Left lung (tissue), 10 donors: ENCODE results near the gene CMC1. TPM values are rescaled to one million over a fixed set of nuclear protein-coding genes. Genes with fewer than 3 reads are reported as not detected.

ENCODE experiments used
- ATAC-seq: fragments of 200-7000 bp; cut with Tn5 transposase; one replicate; pipeline ENCODE4 v1.9.1; 2020; ENCODE audit warnings: moderate library complexity
- DNase-seq, 4 donors: peaks; one replicate each; pipeline ENCODE4 v3.0.0-alpha.2; 2013 to 2020
- H3K27ac ChIP-seq, 2 donors: fragments of 200-600 bp; sonication (generic) in 1 of 2; one replicate each; pipeline versions ENCODE4 v1.5.0 to v1.8.0; 2020 to 2021
- H3K27me3 ChIP-seq, 2 donors: fragments of 200-600 bp; sonication (generic) in 1 of 2; one replicate each; pipeline versions ENCODE4 v1.5.0 to v1.8.0; 2020 to 2021
- H3K36me3 ChIP-seq, 2 donors: fragments of 200-600 bp; sonication (generic) in 1 of 2; one replicate each; pipeline versions ENCODE4 v1.5.0 to v1.8.0; 2020 to 2021
- H3K4me1 ChIP-seq, 2 donors: fragments of 200-600 bp; one replicate each; pipeline ENCODE4 v1.8.0; 2021
- H3K4me3 ChIP-seq, 2 donors: fragments of 200-600 bp; sonication (generic) in 1 of 2; one replicate each; pipeline versions ENCODE4 v1.5.0 to v1.8.0; 2020 to 2021; ENCODE audit warnings: mild to moderate bottlenecking in 1 of 2
- H3K9me3 ChIP-seq, 2 donors: fragments of 200-600 bp; sonication (generic) in 1 of 2; one replicate each; pipeline versions ENCODE4 v1.5.0 to v1.8.0; 2020 to 2021
- CTCF ChIP-seq, 2 donors: fragments of 200-600 bp; sonication (generic) in 1 of 2; IDR thresholded peaks; one replicate each; pipeline versions ENCODE4 v1.5.0 to v1.8.0; 2021; ENCODE audit warnings: antibody characterized with exemption in 2 of 2
- intact Hi-C, 2 donors: fragments of 100-400 bp; cut with DNase I; formaldehyde crosslinking; loops; one replicate each; pipeline versions ENCODE4 v1.11.2 to v1.14.2; 2022
- polyA plus RNA-seq, 6 donors: library from polyadenylated mRNA; unstranded; fragments of 120-200 nt; gene quantifications; one replicate each; pipeline ENCODE4 v1.2.1, GENCODE V29; 2013; ENCODE audit not compliant: insufficient read length in 6 of 6
- total RNA-seq, 2 donors: library from RNA; stranded (reverse); fragmentation: NEBNext Ultra II Directional; extraction: Animal tissue kit (Norgen Biotek cat#: 25700); gene quantifications; one replicate each; pipeline ENCODE4 v1.2.1, GENCODE V29; 2021
- donor health status: DM: no; HTN: yes; CAD: no.
- donor health status: DM: no; HTN: no; CAD: no.

Gene CMC1
- total and polyA plus RNA-seq, 8 donors = 18.6 to 34.5 (median 26.9) TPM

- no peak for DNase-seq
- Histone ChIP-seq H3K27me3 (no peaks in the 10 kb centered on the region), H3K9me3 (no peaks in the 10 kb centered on the region), H3K4me3 (no peak overlapping the region), H3K36me3 (no peaks in the 10 kb centered on the region), H3K27ac (no peak overlapping the region), H3K4me1 (peaks cover 0 to 27% of the 10 kb centered on the region in 2 donors)
- intact Hi-C loops = no loop called here
- TF ChIP-seq CTCF (IDR thresholded peaks at IDR 0.05) = no peak
- ATAC-seq = no peak
Measured at GRCh38 chr3:28253040-28253715, 11.8 kb downstream of the CMC1 start.

GRCh38 chr3:28262001-28262400, 20.6 kb downstream of the CMC1 start:
- H3K4me3 ChIP-seq = no peak overlapping the region
- H3K4me1 ChIP-seq = no peaks in the 10 kb centered on the region
- DNase-seq (no peak), ATAC-seq (no peak)
- no peaks in the 10 kb centered on the region for H3K27me3 ChIP-seq
- TF ChIP-seq CTCF (IDR thresholded peaks at IDR 0.05) = no peak
- H3K9me3 ChIP-seq = no peaks in the 10 kb centered on the region
- intact Hi-C loops = no loop called here
- H3K36me3 ChIP-seq = peaks cover 0 to 6% of the 10 kb centered on the region in 2 donors
- no peak overlapping the region for H3K27ac ChIP-seq

- intact Hi-C loops = no loop called here
- no peak for ATAC-seq
- H3K27me3 ChIP-seq = no peaks in the 10 kb centered on the region
Measured at GRCh38 chr3:28265641-28266040, 24.2 kb downstream of the CMC1 start.

GRCh38 chr3:28267984-28268849, 26.8 kb downstream of the CMC1 start:
- intact Hi-C loops = no loop called here
- ATAC-seq = peak; percentile 77

More at GRCh38 chr3:28265641-28266040, 24.2 kb downstream of the CMC1 start:
- Histone ChIP-seq H3K4me1 (no peaks in the 10 kb centered on the region), H3K4me3 (no peak overlapping the region), H3K27ac (no peak overlapping the region), H3K36me3 (peaks cover 0 to 22% of the 10 kb centered on the region in 2 donors), H3K9me3 (peaks cover 0 to under 1% of the 10 kb centered on the region in 2 donors)
- TF ChIP-seq CTCF (IDR thresholded peaks at IDR 0.05) = no peak
- no peak for DNase-seq

More at GRCh38 chr3:28267984-28268849, 26.8 kb downstream of the CMC1 start:
- Histone ChIP-seq H3K27me3 (no peaks in the 10 kb centered on the region), H3K36me3 (peaks cover 0 to 48% of the 10 kb centered on the region in 2 donors), H3K4me1 (no peaks in the 10 kb centered on the region), H3K9me3 (peaks cover 0 to 16% of the 10 kb centered on the region in 2 donors), H3K4me3 (no peak overlapping the region), H3K27ac (no peak overlapping the region)
- no peak for TF ChIP-seq CTCF (IDR thresholded peaks at IDR 0.05)
- DNase-seq = no peak
